Liver (tissue), 3 donors: ENCODE results near the gene ADTRP.

Experiments
- CTCF ChIP-seq: fragments of 150-350 bp; IDR thresholded peaks from 2 replicates; pipeline ENCODE4 v1.5.1; 2017; ENCODE audit warnings: improper control_type of control experiment, low read depth, low read length; ENCODE audit not compliant: missing input control
- RAD21 ChIP-seq, 2 donors: IDR thresholded peaks; 2 replicates each; pipeline ENCODE4 v1.6.1; 2016; ENCODE audit warnings: antibody characterized with exemption in 2 of 2, mild to moderate bottlenecking in 2 of 2
- SP1 ChIP-seq: IDR thresholded peaks from 2 replicates; pipeline ENCODE4 v1.6.1; 2018; ENCODE audit warnings: antibody characterized with exemption, mild to moderate bottlenecking
- YY1 ChIP-seq: IDR thresholded peaks from 2 replicates; pipeline ENCODE4 v1.6.1; 2016; ENCODE audit warnings: antibody characterized with exemption, mild to moderate bottlenecking
- TF ChIP-seq, protein P1 (sequence below): IDR thresholded peaks from 2 replicates; pipeline ENCODE4 v1.6.1; 2016; ENCODE audit warnings: antibody characterized with exemption, mild to moderate bottlenecking
- donor health status: healthy.
- donor health status: healthy.

GRCh38 chr6:11803591-11803971 is 25.0 kb upstream of the ADTRP start:
- TF ChIP-seq YY1 = no peak
- no peak for TF ChIP-seq CTCF
- TF ChIP-seq, protein P1, sequence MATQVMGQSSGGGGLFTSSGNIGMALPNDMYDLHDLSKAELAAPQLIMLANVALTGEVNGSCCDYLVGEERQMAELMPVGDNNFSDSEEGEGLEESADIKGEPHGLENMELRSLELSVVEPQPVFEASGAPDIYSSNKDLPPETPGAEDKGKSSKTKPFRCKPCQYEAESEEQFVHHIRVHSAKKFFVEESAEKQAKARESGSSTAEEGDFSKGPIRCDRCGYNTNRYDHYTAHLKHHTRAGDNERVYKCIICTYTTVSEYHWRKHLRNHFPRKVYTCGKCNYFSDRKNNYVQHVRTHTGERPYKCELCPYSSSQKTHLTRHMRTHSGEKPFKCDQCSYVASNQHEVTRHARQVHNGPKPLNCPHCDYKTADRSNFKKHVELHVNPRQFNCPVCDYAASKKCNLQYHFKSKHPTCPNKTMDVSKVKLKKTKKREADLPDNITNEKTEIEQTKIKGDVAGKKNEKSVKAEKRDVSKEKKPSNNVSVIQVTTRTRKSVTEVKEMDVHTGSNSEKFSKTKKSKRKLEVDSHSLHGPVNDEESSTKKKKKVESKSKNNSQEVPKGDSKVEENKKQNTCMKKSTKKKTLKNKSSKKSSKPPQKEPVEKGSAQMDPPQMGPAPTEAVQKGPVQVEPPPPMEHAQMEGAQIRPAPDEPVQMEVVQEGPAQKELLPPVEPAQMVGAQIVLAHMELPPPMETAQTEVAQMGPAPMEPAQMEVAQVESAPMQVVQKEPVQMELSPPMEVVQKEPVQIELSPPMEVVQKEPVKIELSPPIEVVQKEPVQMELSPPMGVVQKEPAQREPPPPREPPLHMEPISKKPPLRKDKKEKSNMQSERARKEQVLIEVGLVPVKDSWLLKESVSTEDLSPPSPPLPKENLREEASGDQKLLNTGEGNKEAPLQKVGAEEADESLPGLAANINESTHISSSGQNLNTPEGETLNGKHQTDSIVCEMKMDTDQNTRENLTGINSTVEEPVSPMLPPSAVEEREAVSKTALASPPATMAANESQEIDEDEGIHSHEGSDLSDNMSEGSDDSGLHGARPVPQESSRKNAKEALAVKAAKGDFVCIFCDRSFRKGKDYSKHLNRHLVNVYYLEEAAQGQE = no peak
- no peak for TF ChIP-seq SP1
- no peak for TF ChIP-seq RAD21 (IDR thresholded peaks at IDR 0.05)
